H9 (cell line): ENCODE measurements around the gene WFS1. TPM values are rescaled to one million over a fixed set of nuclear protein-coding genes. Genes with fewer than 3 reads are reported as not detected.

Experiments
- DNase-seq: peaks from one replicate; pipeline ENCODE4 v3.0.0-alpha.2; 2017
- H2AFZ ChIP-seq: one replicate; pipeline ENCODE4 v1.6.1; 2013; ENCODE audit warnings: mild to moderate bottlenecking, low read length, control low read depth, moderate library complexity
- H2AK5ac ChIP-seq: 2 replicates; pipeline ENCODE4 v1.6.1; 2013; ENCODE audit warnings: low read length, control low read depth, mixed read lengths; ENCODE audit not compliant: insufficient read length
- H2BK120ac ChIP-seq: one replicate; pipeline ENCODE4 v1.6.1; 2013; ENCODE audit warnings: low read depth, mild to moderate bottlenecking, low read length, control low read depth, inconsistent platforms; ENCODE audit not compliant: poor library complexity, severe bottlenecking
- H2BK12ac ChIP-seq: 2 replicates; pipeline ENCODE4 v1.6.1; 2013; ENCODE audit warnings: low read length, control low read depth, mixed read lengths, low read depth; ENCODE audit not compliant: insufficient read length
- H2BK15ac ChIP-seq: 2 replicates; pipeline ENCODE4 v1.6.1; 2013; ENCODE audit warnings: low read depth, low read length, control low read depth
- H2BK20ac ChIP-seq: one replicate; pipeline ENCODE4 v1.6.1; 2013; ENCODE audit warnings: low read depth, mild to moderate bottlenecking, low read length, control low read depth, inconsistent platforms; ENCODE audit not compliant: poor library complexity, severe bottlenecking
- H2BK5ac ChIP-seq: 2 replicates; pipeline ENCODE4 v1.6.1; 2013; ENCODE audit warnings: low read length, control low read depth, mixed read lengths; ENCODE audit not compliant: insufficient read length
- H3K14ac ChIP-seq: 2 replicates; pipeline ENCODE4 v1.6.1; 2013; ENCODE audit warnings: low read length, control low read depth; ENCODE audit not compliant: insufficient read depth
- H3K18ac ChIP-seq: 2 replicates; pipeline ENCODE4 v1.6.1; 2013; ENCODE audit warnings: low read depth, mild to moderate bottlenecking, mixed read lengths, low read length, control low read depth; ENCODE audit not compliant: insufficient read length
- H3K23ac ChIP-seq: 2 replicates; pipeline ENCODE4 v1.6.1; 2013; ENCODE audit warnings: low read length, control low read depth, mixed read lengths, low read depth; ENCODE audit not compliant: insufficient read length
- H3K23me2 ChIP-seq: 2 replicates; pipeline ENCODE4 v1.6.1; 2013; ENCODE audit warnings: low read depth, mild to moderate bottlenecking, mixed read lengths, low read length, control low read depth; ENCODE audit not compliant: insufficient read length, poor library complexity, severe bottlenecking
- H3K27ac ChIP-seq: 2 replicates; pipeline ENCODE4 v1.5.1; 2013; ENCODE audit warnings: low read length, control low read depth, mixed read lengths, low read depth; ENCODE audit not compliant: insufficient read length
- H3K27me3 ChIP-seq: 2 replicates; pipeline ENCODE4 v1.6.1; 2013; ENCODE audit warnings: low read length, control low read depth, inconsistent platforms; ENCODE audit not compliant: insufficient read depth
- H3K4ac ChIP-seq: 2 replicates; pipeline ENCODE4 v1.6.1; 2013; ENCODE audit warnings: low read depth, mild to moderate bottlenecking, control low read depth, inconsistent platforms, low read length, moderate library complexity
- H3K4me1 ChIP-seq: 2 replicates; pipeline ENCODE4 v1.6.1; 2013; ENCODE audit warnings: low read length, control low read depth, inconsistent platforms; ENCODE audit not compliant: insufficient read depth
- H3K4me2 ChIP-seq: 2 replicates; pipeline ENCODE4 v1.6.1; 2013; ENCODE audit warnings: low read length, control low read depth, mixed read lengths; ENCODE audit not compliant: insufficient read length, insufficient read depth
- H3K56ac ChIP-seq: 2 replicates; pipeline ENCODE4 v1.6.1; 2013; ENCODE audit warnings: low read depth, mild to moderate bottlenecking, mixed read lengths, low read length, control low read depth; ENCODE audit not compliant: insufficient read length
- H3K79me1 ChIP-seq: 2 replicates; pipeline ENCODE4 v1.6.1; 2013; ENCODE audit warnings: low read depth, mild to moderate bottlenecking, moderate library complexity, low read length, control low read depth, inconsistent platforms; ENCODE audit not compliant: insufficient read depth, poor library complexity, severe bottlenecking
- H3K79me2 ChIP-seq: 2 replicates; pipeline ENCODE4 v1.6.1; 2013; ENCODE audit warnings: low read length, control low read depth, inconsistent platforms; ENCODE audit not compliant: insufficient read depth
- H3K9ac ChIP-seq: 2 replicates; pipeline ENCODE4 v1.6.1; 2013; ENCODE audit warnings: low read length, control low read depth, mixed read lengths; ENCODE audit not compliant: insufficient read length; ENCODE audit errors: extremely low read depth
- H3K9me3 ChIP-seq: one replicate; pipeline ENCODE4 v1.6.1; 2013; ENCODE audit warnings: low read depth, low read length, inconsistent platforms; ENCODE audit not compliant: control insufficient read depth
- H3T11ph ChIP-seq: one replicate; pipeline ENCODE4 v1.6.1; 2013; ENCODE audit warnings: mild to moderate bottlenecking, low read length, control low read depth, inconsistent platforms
- H4K20me1 ChIP-seq: one replicate; pipeline ENCODE4 v1.6.1; 2013; ENCODE audit not compliant: control insufficient read depth, insufficient read length, insufficient read depth
- H4K5ac ChIP-seq: 2 replicates; pipeline ENCODE4 v1.6.1; 2013; ENCODE audit warnings: low read depth, mild to moderate bottlenecking, mixed read lengths, low read length, control low read depth; ENCODE audit not compliant: insufficient read length
- H4K8ac ChIP-seq: replicated peaks from 2 replicates; pipeline ENCODE4 v1.6.1; 2013; ENCODE audit warnings: low read length, control low read depth, mixed read lengths, low read depth; ENCODE audit not compliant: insufficient read length
- H4K91ac ChIP-seq: 2 replicates; pipeline ENCODE4 v1.6.1; 2013; ENCODE audit warnings: low read depth, mild to moderate bottlenecking, moderate library complexity, mixed read lengths, low read length, control low read depth; ENCODE audit not compliant: insufficient read length
- H3K27ac Mint-ChIP-seq, 3 experiments: 2 replicates in 2 of 3; 3 replicates in 1 of 3; pipeline ENCODE4 v1.8.0; 2020 to 2021; ENCODE audit warnings: mixed read lengths in 3 of 3, mild to moderate bottlenecking in 1 of 3, moderate library complexity in 1 of 3
- H3K27me3 Mint-ChIP-seq: 2 replicates; pipeline ENCODE4 v1.8.0; 2021; ENCODE audit warnings: low read depth, mild to moderate bottlenecking, moderate library complexity, mixed read lengths
- H3K36me3 Mint-ChIP-seq, 3 experiments: 2 replicates in 2 of 3; 3 replicates in 1 of 3; pipeline ENCODE4 v1.8.0; 2020 to 2021; ENCODE audit warnings: low read depth in 3 of 3, mixed read lengths in 3 of 3; ENCODE audit not compliant: insufficient read depth in 1 of 3
- H3K4me1 Mint-ChIP-seq, 2 experiments: 2 replicates each; pipeline ENCODE4 v1.8.0; 2020; ENCODE audit warnings: mixed read lengths in 2 of 2
- H3K4me3 Mint-ChIP-seq, 2 experiments: 2 replicates in 1 of 2; 3 replicates in 1 of 2; pipeline ENCODE4 v1.8.0; 2020 to 2021; ENCODE audit warnings: mild to moderate bottlenecking in 2 of 2, mixed read lengths in 2 of 2, moderate library complexity in 1 of 2
- H3K9me3 Mint-ChIP-seq, 2 experiments: 2 replicates in 1 of 2; 3 replicates in 1 of 2; pipeline ENCODE4 v1.8.0; 2020; ENCODE audit warnings: mild to moderate bottlenecking in 2 of 2, mixed read lengths in 2 of 2, moderate library complexity in 1 of 2
- WGBS: extraction: QIAGEN DNeasy Blood & Tissue Kit; methylation state at CpG from one replicate; pipeline ENCODE4 v1.1.7; 2013; ENCODE audit warnings: missing lambda C conversion rate, low lambda C conversion rate, mixed read lengths; ENCODE audit not compliant: insufficient read length; ENCODE audit errors: extremely low coverage; 5-methylcytosine and 5-hydroxymethylcytosine counted together
- total RNA-seq: library from RNA; stranded (reverse); gene quantifications from 2 replicates; pipeline ENCODE4 v1.2.1, GENCODE V29; 2021
- TF ChIP-seq, protein P1 (sequence below): fragments of 200-600 bp; sonication (generic); conservative IDR thresholded peaks from 3 replicates; pipeline ENCODE4 v1.8.0; 2021; ENCODE audit warnings: antibody characterized with exemption, mild to moderate bottlenecking

Gene WFS1
- total RNA-seq, 1 experiment from 2014 or later, result 18.9 TPM

DNA sequence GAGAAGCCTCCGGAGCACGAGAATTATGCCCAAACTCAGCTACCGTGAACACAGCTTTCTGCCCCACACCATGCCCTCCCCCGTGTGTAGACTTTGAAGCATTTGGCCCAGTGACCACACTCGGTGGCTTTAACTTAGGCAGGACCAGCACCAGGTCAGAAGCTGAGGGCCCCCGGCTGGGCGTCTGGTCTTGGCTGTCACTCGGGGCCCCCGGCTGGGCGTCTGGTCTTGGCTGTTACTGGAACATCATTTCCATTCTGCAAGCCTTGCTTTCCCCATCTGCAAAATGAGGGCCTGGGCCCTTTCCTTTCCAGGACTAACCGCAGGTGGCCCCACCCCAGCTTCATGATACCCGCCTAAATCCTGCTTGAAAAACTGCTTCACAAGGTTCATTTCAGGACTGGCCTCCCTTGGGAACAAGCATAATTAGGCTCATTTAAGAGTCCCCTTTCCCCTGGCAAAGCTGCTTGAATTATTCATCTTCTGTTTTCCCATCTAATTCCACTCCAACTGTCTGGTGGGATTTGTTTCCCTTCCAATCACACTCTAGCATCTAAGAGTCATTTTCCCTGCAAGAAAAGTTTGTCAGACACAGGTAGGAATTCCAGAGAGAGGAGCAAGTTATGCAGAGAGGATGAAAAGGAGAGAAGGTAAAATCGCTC lies 82.5 kb downstream of the WFS1 start:
- Histone ChIP-seq H2BK120ac (no peak overlapping the region), H2AK5ac (no peak overlapping the region), H2BK5ac (no peak overlapping the region), H2BK12ac (no peak overlapping the region), H3K14ac (no peak overlapping the region), H2BK15ac (no peak overlapping the region), H2AFZ (no peak overlapping the region), H4K91ac (no peak overlapping the region), H4K8ac (no peak overlapping the region), H3K23ac (no peak overlapping the region), H3K79me2 (no peaks in the 10 kb centered on the region), H3K4me1 (no peaks in the 10 kb centered on the region), H3K4ac (no peak overlapping the region), H3K9ac (no peak overlapping the region), H3K18ac (no peak overlapping the region), H3K9me3 (no peaks in the 10 kb centered on the region), H3K56ac (no peak overlapping the region), H2BK20ac (no peak overlapping the region), H3K27ac (no peak overlapping the region), H3K23me2 (no peaks in the 10 kb centered on the region), H4K5ac (no peak overlapping the region), H3K79me1 (no peaks in the 10 kb centered on the region), H3K4me2 (no peak overlapping the region), H3T11ph (no peak overlapping the region), H3K27me3 (no peaks in the 10 kb centered on the region), H4K20me1 (no peaks in the 10 kb centered on the region)
- TF ChIP-seq, protein P1, sequence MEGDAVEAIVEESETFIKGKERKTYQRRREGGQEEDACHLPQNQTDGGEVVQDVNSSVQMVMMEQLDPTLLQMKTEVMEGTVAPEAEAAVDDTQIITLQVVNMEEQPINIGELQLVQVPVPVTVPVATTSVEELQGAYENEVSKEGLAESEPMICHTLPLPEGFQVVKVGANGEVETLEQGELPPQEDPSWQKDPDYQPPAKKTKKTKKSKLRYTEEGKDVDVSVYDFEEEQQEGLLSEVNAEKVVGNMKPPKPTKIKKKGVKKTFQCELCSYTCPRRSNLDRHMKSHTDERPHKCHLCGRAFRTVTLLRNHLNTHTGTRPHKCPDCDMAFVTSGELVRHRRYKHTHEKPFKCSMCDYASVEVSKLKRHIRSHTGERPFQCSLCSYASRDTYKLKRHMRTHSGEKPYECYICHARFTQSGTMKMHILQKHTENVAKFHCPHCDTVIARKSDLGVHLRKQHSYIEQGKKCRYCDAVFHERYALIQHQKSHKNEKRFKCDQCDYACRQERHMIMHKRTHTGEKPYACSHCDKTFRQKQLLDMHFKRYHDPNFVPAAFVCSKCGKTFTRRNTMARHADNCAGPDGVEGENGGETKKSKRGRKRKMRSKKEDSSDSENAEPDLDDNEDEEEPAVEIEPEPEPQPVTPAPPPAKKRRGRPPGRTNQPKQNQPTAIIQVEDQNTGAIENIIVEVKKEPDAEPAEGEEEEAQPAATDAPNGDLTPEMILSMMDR, result no peak
- no peak overlapping the region; a peak in 1 of 7 replicates for H3K27ac Mint-ChIP-seq
- no peak for DNase-seq
- peaks cover 3 to 4% of the 10 kb centered on the region in 2 experiments; a peak in 1 of 4 replicates for H3K4me1 Mint-ChIP-seq
- no peak overlapping the region for H3K4me3 Mint-ChIP-seq
- H3K27me3 Mint-ChIP-seq, result no peaks in the 10 kb centered on the region; the same call in 1 of the 2 replicates
- no peaks in the 10 kb centered on the region for H3K36me3 Mint-ChIP-seq
- H3K9me3 Mint-ChIP-seq, result no peaks in the 10 kb centered on the region; a peak in 1 of 5 replicates
- WGBS, result no CpG with 5 or more reads among the region's 13 CpGs

Other genes with a start within 250 kb of the WFS1 start
- gene JAKMIP1, start 69.3 kb upstream of the WFS1 start, total RNA-seq, result 1.3 and 1.5 TPM in 2 replicates
- 8.1 and 8.6 TPM in 2 replicates for gene PPP2R2C, start 202.8 kb downstream of the WFS1 start, total RNA-seq